ENCODE results near the gene DCBLD2. TPM values are rescaled to one million over a fixed set of nuclear protein-coding genes. Genes with fewer than 3 reads are reported as not detected.
A peak's percentile ranks its signal among the peaks of the same experiment; 100 is the strongest.

Gene DCBLD2
- total and polyA plus RNA-seq, 2 of the 13 experiments (the other 11 are each of a cell fraction or from before 2014, with no cell fraction given), result 43.8 to 56.9 TPM

DNA sequence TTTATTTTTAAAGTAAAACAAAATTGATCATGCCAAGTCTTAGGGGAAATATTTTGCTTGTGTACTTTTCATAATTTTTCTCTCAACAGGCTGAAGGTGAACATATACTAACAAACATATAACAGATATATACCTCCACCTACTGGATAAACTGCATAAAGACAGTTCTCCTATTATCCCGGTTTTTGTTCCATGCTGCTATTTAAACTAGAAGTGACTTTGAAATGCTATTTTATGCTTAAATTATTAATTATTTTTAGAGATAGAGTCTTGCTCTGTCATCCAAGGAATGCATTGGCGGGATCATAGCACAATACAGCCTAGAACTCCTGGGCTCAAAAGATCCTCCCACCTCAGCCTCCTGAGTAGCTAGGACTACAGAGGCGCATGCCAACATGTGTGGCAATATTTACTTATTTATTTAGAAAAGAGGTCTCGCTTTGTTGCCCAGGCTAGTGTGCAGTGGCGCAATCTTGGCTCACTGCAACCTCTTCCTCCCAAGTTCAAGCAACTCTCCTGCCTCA lies 88.6 kb downstream of the DCBLD2 start (continued):
- TF ChIP-seq ZNF605 (CRISPR knock-in tag; IDR thresholded peaks at IDR 0.05) (0 out of 2 replicates have a peak, but pooled peaks have one; percentile 39), ZMYM3 (CRISPR knock-in tag; IDR thresholded peaks at IDR 0.05) (peak; percentile 68), KDM4B (CRISPR knock-in tag; IDR thresholded peaks at IDR 0.05) (0 out of 2 replicates have a peak, but pooled peaks have one; percentile 51), ZNF720 (CRISPR knock-in tag; IDR thresholded peaks at IDR 0.05) (no peak), NR2F1 (CRISPR knock-in tag; IDR thresholded peaks at IDR 0.05) (0 out of 4 replicates have a peak, but pooled peaks of 1 of the 2 experiments have one; percentile 12), RAD21 (CRISPR knock-in tag; IDR thresholded peaks at IDR 0.05) (no peak), ZNF788 (CRISPR knock-in tag; IDR thresholded peaks at IDR 0.05; ENCODE audit: borderline replicate concordance) (peak; percentile 57; the same call in 1 of the 2 replicates), NR2F6 (IDR thresholded peaks at IDR 0.05) (0 out of 2 replicates have a peak, but pooled peaks have one; percentile 46), NR2F6 (CRISPR knock-in tag; IDR thresholded peaks at IDR 0.05) (peak; percentile 59), ZNF558 (CRISPR knock-in tag; IDR thresholded peaks at IDR 0.05; ENCODE audit: borderline replicate concordance) (no peak), NFKB2 (CRISPR knock-in tag; IDR thresholded peaks at IDR 0.05; ENCODE audit: borderline replicate concordance) (no peak), ZNF839 (CRISPR knock-in tag; IDR thresholded peaks at IDR 0.05; ENCODE audit: borderline replicate concordance) (no peak), TSC22D2 (CRISPR knock-in tag; IDR thresholded peaks at IDR 0.05; ENCODE audit: borderline replicate concordance) (no peak), NCOA1 (CRISPR knock-in tag; IDR thresholded peaks at IDR 0.05) (no peak)
- TF ChIP-seq, protein P1, sequence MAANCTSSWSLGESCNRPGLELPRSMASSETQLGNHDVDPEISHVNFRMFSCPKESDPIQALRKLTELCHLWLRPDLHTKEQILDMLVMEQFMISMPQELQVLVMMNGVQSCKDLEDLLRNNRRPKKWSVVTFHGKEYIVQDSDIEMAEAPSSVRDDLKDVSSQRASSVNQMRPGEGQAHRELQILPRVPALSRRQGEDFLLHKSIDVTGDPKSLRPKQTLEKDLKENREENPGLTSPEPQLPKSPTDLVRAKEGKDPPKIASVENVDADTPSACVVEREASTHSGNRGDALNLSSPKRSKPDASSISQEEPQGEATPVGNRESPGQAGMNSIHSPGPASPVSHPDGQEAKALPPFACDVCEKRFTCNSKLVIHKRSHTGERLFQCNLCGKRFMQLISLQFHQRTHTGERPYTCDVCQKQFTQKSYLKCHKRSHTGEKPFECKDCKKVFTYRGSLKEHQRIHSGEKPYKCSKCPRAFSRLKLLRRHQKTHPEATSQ (CRISPR knock-in tag; IDR thresholded peaks at IDR 0.05; ENCODE audit: borderline replicate concordance), result 0 out of 2 replicates have a peak, but pooled peaks have one; percentile 42
- TF ChIP-seq, protein P2, sequence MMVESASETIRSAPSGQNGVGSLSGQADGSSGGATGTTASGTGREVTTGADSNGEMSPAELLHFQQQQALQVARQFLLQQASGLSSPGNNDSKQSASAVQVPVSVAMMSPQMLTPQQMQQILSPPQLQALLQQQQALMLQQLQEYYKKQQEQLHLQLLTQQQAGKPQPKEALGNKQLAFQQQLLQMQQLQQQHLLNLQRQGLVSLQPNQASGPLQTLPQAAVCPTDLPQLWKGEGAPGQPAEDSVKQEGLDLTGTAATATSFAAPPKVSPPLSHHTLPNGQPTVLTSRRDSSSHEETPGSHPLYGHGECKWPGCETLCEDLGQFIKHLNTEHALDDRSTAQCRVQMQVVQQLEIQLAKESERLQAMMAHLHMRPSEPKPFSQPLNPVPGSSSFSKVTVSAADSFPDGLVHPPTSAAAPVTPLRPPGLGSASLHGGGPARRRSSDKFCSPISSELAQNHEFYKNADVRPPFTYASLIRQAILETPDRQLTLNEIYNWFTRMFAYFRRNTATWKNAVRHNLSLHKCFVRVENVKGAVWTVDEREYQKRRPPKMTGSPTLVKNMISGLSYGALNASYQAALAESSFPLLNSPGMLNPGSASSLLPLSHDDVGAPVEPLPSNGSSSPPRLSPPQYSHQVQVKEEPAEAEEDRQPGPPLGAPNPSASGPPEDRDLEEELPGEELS (CRISPR knock-in tag; IDR thresholded peaks at IDR 0.05), result peak; percentile 96
- TF ChIP-seq, protein P3, sequence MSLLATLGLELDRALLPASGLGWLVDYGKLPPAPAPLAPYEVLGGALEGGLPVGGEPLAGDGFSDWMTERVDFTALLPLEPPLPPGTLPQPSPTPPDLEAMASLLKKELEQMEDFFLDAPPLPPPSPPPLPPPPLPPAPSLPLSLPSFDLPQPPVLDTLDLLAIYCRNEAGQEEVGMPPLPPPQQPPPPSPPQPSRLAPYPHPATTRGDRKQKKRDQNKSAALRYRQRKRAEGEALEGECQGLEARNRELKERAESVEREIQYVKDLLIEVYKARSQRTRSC (CRISPR knock-in tag; IDR thresholded peaks at IDR 0.05; ENCODE audit: low read depth), result no peak
- TF ChIP-seq, protein P4, sequence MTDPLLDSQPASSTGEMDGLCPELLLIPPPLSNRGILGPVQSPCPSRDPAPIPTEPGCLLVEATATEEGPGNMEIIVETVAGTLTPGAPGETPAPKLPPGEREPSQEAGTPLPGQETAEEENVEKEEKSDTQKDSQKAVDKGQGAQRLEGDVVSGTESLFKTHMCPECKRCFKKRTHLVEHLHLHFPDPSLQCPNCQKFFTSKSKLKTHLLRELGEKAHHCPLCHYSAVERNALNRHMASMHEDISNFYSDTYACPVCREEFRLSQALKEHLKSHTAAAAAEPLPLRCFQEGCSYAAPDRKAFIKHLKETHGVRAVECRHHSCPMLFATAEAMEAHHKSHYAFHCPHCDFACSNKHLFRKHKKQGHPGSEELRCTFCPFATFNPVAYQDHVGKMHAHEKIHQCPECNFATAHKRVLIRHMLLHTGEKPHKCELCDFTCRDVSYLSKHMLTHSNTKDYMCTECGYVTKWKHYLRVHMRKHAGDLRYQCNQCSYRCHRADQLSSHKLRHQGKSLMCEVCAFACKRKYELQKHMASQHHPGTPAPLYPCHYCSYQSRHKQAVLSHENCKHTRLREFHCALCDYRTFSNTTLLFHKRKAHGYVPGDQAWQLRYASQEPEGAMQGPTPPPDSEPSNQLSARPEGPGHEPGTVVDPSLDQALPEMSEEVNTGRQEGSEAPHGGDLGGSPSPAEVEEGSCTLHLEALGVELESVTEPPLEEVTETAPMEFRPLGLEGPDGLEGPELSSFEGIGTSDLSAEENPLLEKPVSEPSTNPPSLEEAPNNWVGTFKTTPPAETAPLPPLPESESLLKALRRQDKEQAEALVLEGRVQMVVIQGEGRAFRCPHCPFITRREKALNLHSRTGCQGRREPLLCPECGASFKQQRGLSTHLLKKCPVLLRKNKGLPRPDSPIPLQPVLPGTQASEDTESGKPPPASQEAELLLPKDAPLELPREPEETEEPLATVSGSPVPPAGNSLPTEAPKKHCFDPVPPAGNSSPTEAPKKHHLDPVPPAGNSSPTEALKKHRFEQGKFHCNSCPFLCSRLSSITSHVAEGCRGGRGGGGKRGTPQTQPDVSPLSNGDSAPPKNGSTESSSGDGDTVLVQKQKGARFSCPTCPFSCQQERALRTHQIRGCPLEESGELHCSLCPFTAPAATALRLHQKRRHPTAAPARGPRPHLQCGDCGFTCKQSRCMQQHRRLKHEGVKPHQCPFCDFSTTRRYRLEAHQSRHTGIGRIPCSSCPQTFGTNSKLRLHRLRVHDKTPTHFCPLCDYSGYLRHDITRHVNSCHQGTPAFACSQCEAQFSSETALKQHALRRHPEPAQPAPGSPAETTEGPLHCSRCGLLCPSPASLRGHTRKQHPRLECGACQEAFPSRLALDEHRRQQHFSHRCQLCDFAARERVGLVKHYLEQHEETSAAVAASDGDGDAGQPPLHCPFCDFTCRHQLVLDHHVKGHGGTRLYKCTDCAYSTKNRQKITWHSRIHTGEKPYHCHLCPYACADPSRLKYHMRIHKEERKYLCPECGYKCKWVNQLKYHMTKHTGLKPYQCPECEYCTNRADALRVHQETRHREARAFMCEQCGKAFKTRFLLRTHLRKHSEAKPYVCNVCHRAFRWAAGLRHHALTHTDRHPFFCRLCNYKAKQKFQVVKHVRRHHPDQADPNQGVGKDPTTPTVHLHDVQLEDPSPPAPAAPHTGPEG (CRISPR knock-in tag; IDR thresholded peaks at IDR 0.05), result no peak
- TF ChIP-seq, protein P5, sequence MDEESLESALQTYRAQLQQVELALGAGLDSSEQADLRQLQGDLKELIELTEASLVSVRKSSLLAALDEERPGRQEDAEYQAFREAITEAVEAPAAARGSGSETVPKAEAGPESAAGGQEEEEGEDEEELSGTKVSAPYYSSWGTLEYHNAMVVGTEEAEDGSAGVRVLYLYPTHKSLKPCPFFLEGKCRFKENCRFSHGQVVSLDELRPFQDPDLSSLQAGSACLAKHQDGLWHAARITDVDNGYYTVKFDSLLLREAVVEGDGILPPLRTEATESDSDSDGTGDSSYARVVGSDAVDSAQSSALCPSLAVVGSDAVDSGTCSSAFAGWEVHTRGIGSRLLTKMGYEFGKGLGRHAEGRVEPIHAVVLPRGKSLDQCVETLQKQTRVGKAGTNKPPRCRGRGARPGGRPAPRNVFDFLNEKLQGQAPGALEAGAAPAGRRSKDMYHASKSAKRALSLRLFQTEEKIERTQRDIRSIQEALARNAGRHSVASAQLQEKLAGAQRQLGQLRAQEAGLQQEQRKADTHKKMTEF (CRISPR knock-in tag; IDR thresholded peaks at IDR 0.05), result peak; percentile 71

Measured in HepG2 (cell line).